Bronchial epithelial cell (primary cell): Measurements from ENCODE around the gene CALCR. TPM values are rescaled to one million over a fixed set of nuclear protein-coding genes. Genes with fewer than 3 reads are reported as not detected.

Source experiments
- DNase-seq: peaks from one replicate; pipeline ENCODE4 v3.0.0-alpha.2; 2010; ENCODE audit warnings: low read depth
- FAIRE-seq: peaks from 2 replicates; lab custom pipeline; 2011; peaks lifted over from hg19 to GRCh38; lab: Jason Lieb, UNC
- H3K27me3 ChIP-seq: 2 replicates; pipeline ENCODE4 v1.5.1; 2011; ENCODE audit warnings: low read length; ENCODE audit not compliant: control insufficient read depth, insufficient read depth
- H3K36me3 ChIP-seq: 2 replicates; pipeline ENCODE4 v1.5.1; 2011; ENCODE audit warnings: low read length; ENCODE audit not compliant: control insufficient read depth, insufficient read depth
- H3K4me3 ChIP-seq: 2 replicates; pipeline ENCODE4 v1.5.1; 2011; ENCODE audit warnings: mild to moderate bottlenecking, low read depth, low read length, control low read depth
- total RNA-seq: library from RNA; depleted of rRNA; stranded (reverse); fragments of >200 nt; gene quantifications from 2 replicates; pipeline ENCODE4 v1.2.1, GENCODE V29; 2014
- TF ChIP-seq, protein P1 (sequence below): IDR thresholded peaks from 2 replicates; pipeline ENCODE4 v1.5.1; 2011; ENCODE audit warnings: mild to moderate bottlenecking, moderate library complexity, low read length, control low read depth, inconsistent platforms; ENCODE audit not compliant: insufficient read depth, severe bottlenecking

CALCR gene
- total RNA-seq, 1 donor from 2014 or later: not detected

GRCh38 chr7:93382362-93382761 is 192.2 kb downstream of the CALCR start:
- no peak overlapping the region for H3K4me3 ChIP-seq
- FAIRE-seq: no peak
- TF ChIP-seq, protein P1, sequence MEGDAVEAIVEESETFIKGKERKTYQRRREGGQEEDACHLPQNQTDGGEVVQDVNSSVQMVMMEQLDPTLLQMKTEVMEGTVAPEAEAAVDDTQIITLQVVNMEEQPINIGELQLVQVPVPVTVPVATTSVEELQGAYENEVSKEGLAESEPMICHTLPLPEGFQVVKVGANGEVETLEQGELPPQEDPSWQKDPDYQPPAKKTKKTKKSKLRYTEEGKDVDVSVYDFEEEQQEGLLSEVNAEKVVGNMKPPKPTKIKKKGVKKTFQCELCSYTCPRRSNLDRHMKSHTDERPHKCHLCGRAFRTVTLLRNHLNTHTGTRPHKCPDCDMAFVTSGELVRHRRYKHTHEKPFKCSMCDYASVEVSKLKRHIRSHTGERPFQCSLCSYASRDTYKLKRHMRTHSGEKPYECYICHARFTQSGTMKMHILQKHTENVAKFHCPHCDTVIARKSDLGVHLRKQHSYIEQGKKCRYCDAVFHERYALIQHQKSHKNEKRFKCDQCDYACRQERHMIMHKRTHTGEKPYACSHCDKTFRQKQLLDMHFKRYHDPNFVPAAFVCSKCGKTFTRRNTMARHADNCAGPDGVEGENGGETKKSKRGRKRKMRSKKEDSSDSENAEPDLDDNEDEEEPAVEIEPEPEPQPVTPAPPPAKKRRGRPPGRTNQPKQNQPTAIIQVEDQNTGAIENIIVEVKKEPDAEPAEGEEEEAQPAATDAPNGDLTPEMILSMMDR: no peak

DNA sequence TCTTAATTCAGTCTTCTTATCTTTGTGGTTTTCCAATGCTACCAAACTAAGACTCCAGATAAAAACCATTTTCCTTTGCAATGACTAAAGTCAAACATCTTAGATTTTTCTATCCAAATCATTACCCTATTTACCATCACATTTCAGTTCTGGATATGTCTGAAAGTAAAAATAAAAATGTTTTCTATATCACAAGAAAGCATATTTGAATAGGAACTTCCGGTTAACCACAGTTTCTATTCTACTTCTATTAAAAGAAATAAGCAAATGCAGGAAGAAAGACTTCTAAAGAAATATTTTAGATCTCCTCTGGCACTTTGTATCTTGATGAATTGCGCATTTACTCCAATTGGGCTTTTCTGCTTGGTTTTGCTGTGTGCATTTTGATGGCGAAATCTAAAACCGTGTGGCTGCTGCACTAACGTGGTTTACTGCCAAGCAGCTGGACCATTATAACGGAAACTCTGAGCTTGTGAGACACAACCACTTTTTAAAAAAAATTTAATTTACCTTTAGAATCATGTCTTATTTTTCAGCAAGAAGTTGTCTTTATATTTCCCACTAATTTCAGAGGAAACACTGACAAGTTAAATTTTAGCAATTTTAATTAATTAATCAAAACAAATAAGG is 196.3 kb downstream of the CALCR start:
- no peaks in the 10 kb centered on the region for H3K27me3 ChIP-seq
- no peak overlapping the region for H3K4me3 ChIP-seq
- TF ChIP-seq, protein P1: no peak
- DNase-seq: no peak
- FAIRE-seq: no peak
- no peaks in the 10 kb centered on the region for H3K36me3 ChIP-seq

More at GRCh38 chr7:93382362-93382761, 192.2 kb downstream of the CALCR start:
- no peaks in the 10 kb centered on the region for H3K27me3 ChIP-seq
- no peak for DNase-seq
- H3K36me3 ChIP-seq: no peaks in the 10 kb centered on the region

GRCh38 chr7:93375603-93376002 is 198.9 kb downstream of the CALCR start:
- TF ChIP-seq, protein P1: no peak
- FAIRE-seq (no peak), DNase-seq (no peak)
- Histone ChIP-seq H3K36me3 (no peaks in the 10 kb centered on the region), H3K27me3 (no peaks in the 10 kb centered on the region), H3K4me3 (no peak overlapping the region)
